ENCODE data around the gene PCDHA5. TPM values are rescaled to one million over a fixed set of nuclear protein-coding genes. Genes with fewer than 3 reads are reported as not detected.

Gene PCDHA5
- total and polyA plus RNA-seq, 2 of the 13 experiments (the other 11 are each of a cell fraction or from before 2014, with no cell fraction given): not detected

DNA sequence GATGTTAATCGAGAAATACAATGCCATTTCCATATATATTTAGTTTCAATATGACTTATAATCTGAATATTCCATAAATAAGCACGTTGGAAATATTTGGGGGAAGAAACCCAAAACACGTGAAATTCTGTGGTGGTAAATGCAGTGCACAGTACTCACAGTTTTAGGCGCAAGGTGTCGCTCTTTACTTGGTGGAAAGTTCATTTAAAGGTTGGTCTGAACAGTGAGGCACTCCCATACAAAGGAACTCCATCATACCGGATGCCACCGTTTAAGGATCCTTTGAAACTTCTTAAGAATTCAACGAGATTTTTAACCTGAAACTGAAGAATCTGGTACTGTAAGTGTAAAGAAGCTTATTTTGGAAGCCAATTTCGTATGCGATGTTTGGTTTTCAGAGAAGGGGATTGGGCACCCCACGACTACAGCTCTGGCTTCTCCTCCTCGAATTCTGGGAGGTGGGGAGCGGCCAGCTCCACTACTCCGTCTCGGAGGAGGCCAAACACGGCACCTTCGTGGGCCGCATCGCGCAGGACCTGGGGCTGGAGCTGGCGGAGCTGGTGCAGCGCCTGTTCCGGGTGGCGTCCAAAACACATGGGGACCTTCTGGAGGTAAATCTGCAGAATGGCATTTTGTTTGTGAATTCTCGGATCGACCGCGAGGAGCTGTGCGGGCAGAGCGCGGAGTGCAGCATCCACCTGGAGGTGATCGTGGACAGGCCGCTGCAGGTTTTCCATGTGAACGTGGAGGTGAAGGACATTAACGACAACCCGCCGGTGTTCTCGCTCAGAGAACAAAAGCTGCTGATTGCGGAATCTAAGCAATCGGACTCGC, 47.5 kb downstream of the PCDHA5 start, which contains the start of gene PCDHA11 (continued):
- TF ChIP-seq, protein P1, sequence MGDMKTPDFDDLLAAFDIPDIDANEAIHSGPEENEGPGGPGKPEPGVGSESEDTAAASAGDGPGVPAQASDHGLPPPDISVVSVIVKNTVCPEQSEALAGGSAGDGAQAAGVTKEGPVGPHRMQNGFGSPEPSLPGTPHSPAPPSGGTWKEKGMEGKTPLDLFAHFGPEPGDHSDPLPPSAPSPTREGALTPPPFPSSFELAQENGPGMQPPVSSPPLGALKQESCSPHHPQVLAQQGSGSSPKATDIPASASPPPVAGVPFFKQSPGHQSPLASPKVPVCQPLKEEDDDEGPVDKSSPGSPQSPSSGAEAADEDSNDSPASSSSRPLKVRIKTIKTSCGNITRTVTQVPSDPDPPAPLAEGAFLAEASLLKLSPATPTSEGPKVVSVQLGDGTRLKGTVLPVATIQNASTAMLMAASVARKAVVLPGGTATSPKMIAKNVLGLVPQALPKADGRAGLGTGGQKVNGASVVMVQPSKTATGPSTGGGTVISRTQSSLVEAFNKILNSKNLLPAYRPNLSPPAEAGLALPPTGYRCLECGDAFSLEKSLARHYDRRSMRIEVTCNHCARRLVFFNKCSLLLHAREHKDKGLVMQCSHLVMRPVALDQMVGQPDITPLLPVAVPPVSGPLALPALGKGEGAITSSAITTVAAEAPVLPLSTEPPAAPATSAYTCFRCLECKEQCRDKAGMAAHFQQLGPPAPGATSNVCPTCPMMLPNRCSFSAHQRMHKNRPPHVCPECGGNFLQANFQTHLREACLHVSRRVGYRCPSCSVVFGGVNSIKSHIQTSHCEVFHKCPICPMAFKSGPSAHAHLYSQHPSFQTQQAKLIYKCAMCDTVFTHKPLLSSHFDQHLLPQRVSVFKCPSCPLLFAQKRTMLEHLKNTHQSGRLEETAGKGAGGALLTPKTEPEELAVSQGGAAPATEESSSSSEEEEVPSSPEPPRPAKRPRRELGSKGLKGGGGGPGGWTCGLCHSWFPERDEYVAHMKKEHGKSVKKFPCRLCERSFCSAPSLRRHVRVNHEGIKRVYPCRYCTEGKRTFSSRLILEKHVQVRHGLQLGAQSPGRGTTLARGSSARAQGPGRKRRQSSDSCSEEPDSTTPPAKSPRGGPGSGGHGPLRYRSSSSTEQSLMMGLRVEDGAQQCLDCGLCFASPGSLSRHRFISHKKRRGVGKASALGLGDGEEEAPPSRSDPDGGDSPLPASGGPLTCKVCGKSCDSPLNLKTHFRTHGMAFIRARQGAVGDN (CRISPR knock-in tag; IDR thresholded peaks at IDR 0.05): peak; percentile 46
- TF ChIP-seq, protein P2, sequence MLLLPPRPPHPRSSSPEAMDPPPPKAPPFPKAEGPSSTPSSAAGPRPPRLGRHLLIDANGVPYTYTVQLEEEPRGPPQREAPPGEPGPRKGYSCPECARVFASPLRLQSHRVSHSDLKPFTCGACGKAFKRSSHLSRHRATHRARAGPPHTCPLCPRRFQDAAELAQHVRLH (CRISPR knock-in tag; IDR thresholded peaks at IDR 0.05; ENCODE audit: borderline replicate concordance, low read depth): no peak
- TF ChIP-seq, protein P3, sequence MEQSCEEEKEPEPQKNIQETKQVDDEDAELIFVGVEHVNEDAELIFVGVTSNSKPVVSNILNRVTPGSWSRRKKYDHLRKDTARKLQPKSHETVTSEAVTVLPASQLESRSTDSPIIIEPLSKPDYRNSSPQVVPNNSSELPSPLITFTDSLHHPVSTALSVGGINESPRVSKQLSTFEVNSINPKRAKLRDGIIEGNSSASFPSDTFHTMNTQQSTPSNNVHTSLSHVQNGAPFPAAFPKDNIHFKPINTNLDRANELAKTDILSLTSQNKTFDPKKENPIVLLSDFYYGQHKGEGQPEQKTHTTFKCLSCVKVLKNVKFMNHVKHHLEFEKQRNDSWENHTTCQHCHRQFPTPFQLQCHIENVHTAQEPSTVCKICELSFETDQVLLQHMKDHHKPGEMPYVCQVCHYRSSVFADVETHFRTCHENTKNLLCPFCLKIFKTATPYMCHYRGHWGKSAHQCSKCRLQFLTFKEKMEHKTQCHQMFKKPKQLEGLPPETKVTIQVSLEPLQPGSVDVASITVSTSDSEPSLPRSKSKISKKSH (CRISPR knock-in tag; IDR thresholded peaks at IDR 0.05; ENCODE audit: borderline replicate concordance): no peak
- TF ChIP-seq ZNF296 (CRISPR knock-in tag; conservative IDR thresholded peaks at IDR 0.05) (no peak), GABPB1 (CRISPR knock-in tag; IDR thresholded peaks at IDR 0.05) (peak; percentile 38; the same call in 1 of the 2 replicates)
